ENCODE measurements around the gene HTRA1. TPM values are rescaled to one million over a fixed set of nuclear protein-coding genes. Genes with fewer than 3 reads are reported as not detected.
A peak's percentile ranks its signal among the peaks of the same experiment; 100 is the strongest.

Gene HTRA1
- total RNA-seq, 1 donor from 2014 or later, result 104 TPM

- intact Hi-C loops (cut with DNase I), result no loop called here
- DNase-seq (ENCODE audit: low spot score), result no peak
Observed at GRCh38 chr10:122450353-122450990, 10.9 kb upstream of the HTRA1 start.

GRCh38 chr10:122454071-122454470 lies 7.3 kb upstream of the HTRA1 start:
- DNase-seq (ENCODE audit: low spot score), result no peak
- intact Hi-C loops (cut with DNase I), result no loop called here

- no peak for DNase-seq (ENCODE audit: low spot score)
- intact Hi-C loops (cut with DNase I), result no loop called here
Observed at GRCh38 chr10:122454603-122455080, 6.7 kb upstream of the HTRA1 start, which contains the start of gene ARMS2. Gene ARMS2 (plus strand): TSS chr10:122454653. CDS start chr10:122454728, 75 bp downstream.

- intact Hi-C loops (cut with DNase I), result no loop called here
- DNase-seq (ENCODE audit: low spot score), result no peak
Observed at GRCh38 chr10:122455376-122456079, 5.8 kb upstream of the HTRA1 start.

GRCh38 chr10:122457934-122458333 lies 3.4 kb upstream of the HTRA1 start:
- DNase-seq (ENCODE audit: low spot score), result no peak
- intact Hi-C loops (cut with DNase I), result no loop called here

GRCh38 chr10:122458693-122459092 lies 2.7 kb upstream of the HTRA1 start:
- DNase-seq (ENCODE audit: low spot score), result no peak
- intact Hi-C loops (cut with DNase I), result no loop called here

GRCh38 chr10:122459561-122460273 lies 1.6 kb upstream of the HTRA1 start:
- intact Hi-C loops (cut with DNase I), result loop anchor here (5.0 kb wide), 1 partner anchor 43 kb away; no protein-coding TSS in a partner anchor
- no peak for DNase-seq (ENCODE audit: low spot score)

GRCh38 chr10:122460891-122461293 lies 461 bp upstream of the HTRA1 start:
- intact Hi-C loops (cut with DNase I), result loop anchor here (5.0 kb wide), 1 partner anchor 41 kb away; no protein-coding TSS in a partner anchor
- DNase-seq (ENCODE audit: low spot score), result no peak

GRCh38 chr10:122461729-122462532 lies 578 bp downstream of the HTRA1 start:
- intact Hi-C loops (cut with DNase I), result loop anchor here (5.0 kb wide), 1 partner anchor 40 kb away; no protein-coding TSS in a partner anchor
- no peak for DNase-seq (ENCODE audit: low spot score)

- peak; percentile 73 for DNase-seq (ENCODE audit: low spot score)
- intact Hi-C loops (cut with DNase I), result loop anchor here (5.0 kb wide), 1 partner anchor 40 kb away; no protein-coding TSS in a partner anchor
Observed at GRCh38 chr10:122462533-122463465, 1.4 kb downstream of the HTRA1 start.

GRCh38 chr10:122463466-122464249 lies 2.3 kb downstream of the HTRA1 start:
- peak; percentile 51 for DNase-seq (ENCODE audit: low spot score)
- intact Hi-C loops (cut with DNase I), result loop anchor here (5.0 kb wide), 1 partner anchor 39 kb away; no protein-coding TSS in a partner anchor

GRCh38 chr10:122464250-122464510 lies 2.8 kb downstream of the HTRA1 start:
- intact Hi-C loops (cut with DNase I), result loop anchor here (5.0 kb wide), 1 partner anchor 38 kb away; no protein-coding TSS in a partner anchor
- peak; percentile 44 for DNase-seq (ENCODE audit: low spot score)

GRCh38 chr10:122464586-122464985 lies 3.2 kb downstream of the HTRA1 start:
- intact Hi-C loops (cut with DNase I), result loop anchor here (5.0 kb wide), 1 partner anchor 38 kb away; no protein-coding TSS in a partner anchor
- peak; percentile 55 for DNase-seq (ENCODE audit: low spot score)

GRCh38 chr10:122465401-122466040 lies 4.2 kb downstream of the HTRA1 start:
- intact Hi-C loops (cut with DNase I), result no loop called here
- DNase-seq (ENCODE audit: low spot score), result peak; percentile 47

- intact Hi-C loops (cut with DNase I), result no loop called here
Observed at GRCh38 chr10:122466951-122467381, 5.6 kb downstream of the HTRA1 start.

GRCh38 chr10:122467701-122468100 lies 6.3 kb downstream of the HTRA1 start:
- intact Hi-C loops (cut with DNase I), result no loop called here
- peak; percentile 31 for DNase-seq (ENCODE audit: low spot score)

More at GRCh38 chr10:122466951-122467381, 5.6 kb downstream of the HTRA1 start:
- peak; percentile 35 for DNase-seq (ENCODE audit: low spot score)

Data from cardiac septum (tissue), 1 donor.